AG20443 (cell line): Measurements from ENCODE around the gene CHST11.
A peak's percentile ranks its signal among the peaks of the same experiment; 100 is the strongest.
"Not testable (repeated sequence)": the region's sequence is repeated elsewhere in the genome, so short reads cannot be mapped to it uniquely, and the experiment has no call there.

ENCODE experiments used
- DNase-seq: peaks from one replicate; pipeline ENCODE4 v3.0.0; 2012; ENCODE audit warnings: low spot score, mixed read lengths

The CHST11 gene

DNA sequence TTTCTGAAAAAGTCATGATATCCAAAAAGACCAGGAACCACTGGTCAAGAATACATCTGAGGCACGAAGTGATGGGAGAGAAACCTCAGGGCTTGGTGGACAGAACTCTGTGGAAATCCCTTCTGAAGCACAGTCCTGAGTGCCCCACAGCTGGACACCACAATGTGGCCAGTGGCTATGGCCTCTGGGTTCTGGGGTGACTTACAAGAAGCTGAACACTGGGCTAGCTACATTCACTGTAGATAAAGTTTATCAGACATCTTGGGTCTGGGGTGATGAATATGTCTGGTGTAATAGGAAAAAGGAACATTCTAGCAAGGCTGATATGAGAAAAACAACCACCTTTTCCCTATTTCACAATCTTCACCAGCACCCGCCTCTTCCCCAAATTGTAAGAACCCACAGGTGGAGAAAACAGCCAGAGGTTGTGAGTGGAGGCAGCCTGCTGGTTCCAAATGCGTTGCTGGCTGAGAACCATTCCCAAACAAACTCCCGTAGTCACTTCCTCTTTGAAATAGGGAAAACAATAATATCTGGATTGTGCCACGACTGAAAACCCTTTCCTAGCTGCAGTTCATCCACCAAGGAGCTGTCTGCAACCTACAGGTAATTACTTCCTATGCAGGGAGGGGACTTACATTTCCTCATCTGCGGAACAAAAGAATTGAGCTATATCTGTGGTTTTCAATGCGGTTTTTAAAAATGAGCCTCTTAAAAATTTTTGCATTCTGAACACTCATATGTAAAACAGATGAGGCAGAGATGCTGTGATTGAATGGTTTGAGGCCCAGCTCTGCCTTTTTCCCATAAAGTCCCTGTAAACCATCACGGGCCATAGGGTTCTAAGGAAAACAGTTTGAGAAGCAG lies 307.7 kb downstream of the CHST11 start:
- no peak for DNase-seq

DNA sequence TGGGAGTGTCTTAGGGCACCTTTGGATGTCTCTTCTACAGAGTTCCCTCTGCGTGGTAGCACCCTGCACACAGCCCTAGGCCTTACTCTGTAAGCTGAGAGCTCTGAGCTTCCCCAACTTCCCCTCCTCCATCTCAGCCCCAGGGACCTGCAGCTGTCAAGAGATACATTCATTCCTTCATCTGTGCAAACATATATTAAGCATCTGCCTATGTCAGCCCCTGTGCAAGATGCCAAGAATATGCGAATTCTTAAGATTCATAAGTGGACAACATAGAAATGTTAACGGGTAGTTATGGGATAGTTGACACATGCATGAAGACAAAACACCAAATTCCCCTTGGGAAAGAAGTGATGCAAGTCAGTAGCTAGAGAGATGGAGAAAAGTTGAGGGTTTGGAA lies 310.5 kb downstream of the CHST11 start:
- no peak for DNase-seq

GRCh38 chr12:104768033-104768432 lies 311.3 kb downstream of the CHST11 start:
- DNase-seq: no peak

DNA sequence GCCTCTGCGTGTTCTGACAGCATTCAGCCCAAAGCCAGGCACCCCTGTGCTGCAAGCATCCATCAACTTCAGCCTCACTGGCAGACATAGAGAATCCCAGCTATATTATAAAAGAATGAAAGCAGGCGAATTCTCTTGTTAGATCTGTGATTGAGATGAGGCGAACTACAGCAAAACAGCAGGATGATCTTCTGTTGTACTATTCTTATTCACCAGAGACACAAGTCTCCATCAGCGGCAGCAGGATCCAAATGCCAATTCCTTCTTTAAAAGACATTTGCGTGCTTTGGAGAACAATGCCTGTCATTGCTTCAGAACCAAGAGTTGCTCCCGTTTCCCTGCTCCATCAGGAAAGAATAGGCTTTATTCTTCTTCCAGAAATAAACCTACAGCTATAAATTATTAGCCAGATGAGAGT lies 312.4 kb downstream of the CHST11 start:
- no peak for DNase-seq

DNA sequence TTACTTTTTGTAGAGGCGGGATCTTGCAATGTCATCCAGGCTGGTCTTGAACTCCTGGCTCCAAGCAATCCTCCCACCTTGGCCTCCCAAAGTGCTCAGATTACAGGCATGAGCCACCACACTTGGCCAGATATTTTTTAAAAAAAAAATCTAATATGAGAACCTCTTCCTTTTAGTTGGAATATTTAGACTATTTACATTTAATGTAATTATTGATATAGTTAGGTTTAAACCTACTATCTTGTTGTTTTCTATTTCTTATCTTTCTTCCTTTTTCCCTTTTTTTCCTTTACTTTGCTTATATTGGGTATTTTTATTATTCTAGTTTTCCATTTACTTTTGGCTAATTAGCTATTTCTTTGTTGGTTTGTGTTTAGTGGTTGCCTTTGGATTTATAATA lies 315.6 kb downstream of the CHST11 start:
- no peak for DNase-seq

- no peak for DNase-seq
Measured at GRCh38 chr12:104775731-104776231, 319.0 kb downstream of the CHST11 start.

DNA sequence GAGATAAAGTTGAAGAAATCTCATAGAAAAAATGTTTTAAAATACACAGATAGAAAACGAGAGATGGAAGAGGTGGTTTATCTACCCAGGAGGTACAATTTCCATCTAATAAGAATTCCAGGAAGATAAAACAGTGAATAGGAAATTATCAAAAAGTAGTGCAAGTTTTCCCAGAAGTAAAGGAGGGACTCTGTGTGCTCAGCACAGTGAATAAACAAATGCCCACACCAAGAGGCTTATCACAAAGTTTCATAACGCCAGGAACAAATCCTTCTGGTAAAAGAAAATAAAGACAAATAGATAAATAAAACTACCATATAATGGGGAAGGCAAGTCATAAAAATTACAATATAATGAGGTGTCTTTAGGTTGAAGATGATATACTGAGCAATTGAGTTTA lies 322.4 kb downstream of the CHST11 start:
- no peak for DNase-seq

- no peak for DNase-seq
Measured at GRCh38 chr12:104782296-104782695, 325.5 kb downstream of the CHST11 start.

- DNase-seq: peak; percentile 28
Measured at GRCh38 chr12:104784592-104784991, 327.8 kb downstream of the CHST11 start.

- DNase-seq: no peak
Measured at GRCh38 chr12:104785886-104786285, 329.1 kb downstream of the CHST11 start.

GRCh38 chr12:104786352-104786751 lies 329.6 kb downstream of the CHST11 start:
- DNase-seq: no peak

- no peak for DNase-seq
Measured at GRCh38 chr12:104788840-104789271, 332.1 kb downstream of the CHST11 start.

DNA sequence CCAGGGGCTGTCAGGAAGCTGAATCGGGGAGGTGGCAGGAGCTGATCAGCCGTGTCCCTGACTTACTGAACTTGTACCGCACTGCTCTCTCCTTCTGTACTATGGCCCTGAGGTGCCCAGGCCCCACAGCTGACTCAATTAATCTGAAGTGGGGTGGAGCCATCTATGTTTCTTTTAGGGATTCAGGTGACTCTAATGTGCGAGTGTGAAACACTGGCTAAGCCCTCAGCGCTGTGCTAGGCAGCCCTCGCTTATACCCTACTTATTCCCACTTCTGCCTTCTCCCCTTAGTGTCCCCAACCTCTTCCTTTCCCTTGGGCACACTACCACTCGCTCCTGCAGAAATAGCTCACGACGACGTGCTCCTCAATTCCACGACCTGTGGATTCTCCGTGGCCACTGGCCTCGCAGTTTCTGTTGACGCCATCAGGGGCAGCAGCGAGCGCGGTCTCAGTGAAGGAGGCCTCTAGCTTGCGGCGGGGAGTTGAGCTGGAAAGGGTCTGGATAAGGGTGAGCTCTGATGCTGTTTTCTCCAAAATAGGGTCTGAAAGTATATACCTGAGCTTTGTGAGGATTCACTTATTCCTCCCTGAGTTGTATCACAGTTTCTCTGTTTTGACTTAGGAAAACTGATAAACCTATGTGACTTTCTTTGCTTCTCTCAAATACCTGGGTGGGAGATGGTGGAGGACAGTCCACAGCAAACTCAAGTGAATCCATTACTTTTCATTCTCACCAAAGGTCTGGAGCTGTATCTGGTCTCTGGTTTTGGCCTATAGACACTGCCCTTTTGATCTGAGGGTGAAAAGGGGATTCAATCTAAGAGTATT lies 333.8 kb downstream of the CHST11 start:
- peak; percentile 40 for DNase-seq

GRCh38 chr12:104792570-104792969 lies 335.8 kb downstream of the CHST11 start:
- DNase-seq: peak; percentile 89

DNA sequence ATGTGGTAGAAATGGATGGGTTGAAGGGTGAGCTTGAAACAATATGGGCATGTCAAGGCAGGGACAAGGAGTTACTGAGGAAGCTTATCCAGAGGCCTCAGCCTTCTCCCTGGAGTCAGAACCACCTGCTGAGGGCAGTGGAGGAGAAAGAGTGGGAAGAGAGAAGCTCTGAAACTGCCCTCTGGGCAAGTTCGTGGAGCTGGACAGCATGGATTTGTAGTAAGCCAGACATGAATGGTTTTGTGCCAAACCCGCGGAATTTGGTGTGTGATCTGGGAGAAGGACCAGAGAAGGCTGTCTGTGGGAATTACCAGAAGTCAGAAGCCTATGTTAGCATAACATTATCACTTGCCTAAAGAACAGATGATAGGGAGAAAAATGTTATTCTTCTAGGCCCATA lies 336.5 kb downstream of the CHST11 start:
- peak; percentile 88 for DNase-seq

DNA sequence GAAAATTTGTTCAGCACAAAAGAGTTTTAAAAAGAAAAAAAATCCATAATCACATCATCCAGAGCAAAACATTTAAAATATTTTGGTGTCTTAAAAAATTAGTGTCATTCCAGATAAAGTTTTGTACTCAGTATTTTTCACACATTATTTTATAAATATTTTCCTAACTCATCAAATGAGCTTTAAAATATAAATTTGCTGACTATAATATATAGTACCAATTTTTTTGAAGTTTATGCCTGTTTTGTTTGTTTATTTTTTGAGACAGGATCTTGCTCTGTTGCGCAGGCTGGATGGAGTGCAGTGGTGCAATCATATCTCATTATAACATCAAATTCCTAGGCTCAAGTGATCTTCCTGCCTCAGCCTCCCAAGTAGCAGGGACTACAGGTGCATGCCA lies 337.2 kb downstream of the CHST11 start:
- DNase-seq: no peak

- DNase-seq: no peak
Measured at GRCh38 chr12:104796475-104796862, 339.7 kb downstream of the CHST11 start.

DNA sequence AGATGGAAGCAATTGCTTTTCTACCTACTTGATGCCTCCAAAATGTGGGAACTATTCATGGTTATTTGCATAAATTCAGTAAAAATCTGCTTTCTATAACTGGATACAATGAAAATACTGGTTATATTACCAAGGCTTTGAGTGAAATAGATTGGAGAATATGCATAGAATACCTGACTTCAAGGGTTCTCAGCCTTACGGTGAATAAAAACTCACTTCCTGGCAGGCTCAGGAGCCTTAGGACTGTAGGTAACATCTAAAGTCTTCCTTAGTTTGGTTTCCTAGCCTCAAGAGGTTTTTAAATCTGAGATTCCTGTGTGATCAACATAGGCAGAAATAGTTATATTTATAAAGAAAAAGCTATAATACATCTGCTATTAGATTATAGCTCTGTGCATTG lies 342.7 kb downstream of the CHST11 start:
- DNase-seq: no peak

- DNase-seq: no peak
Measured at GRCh38 chr12:104801005-104801404, 344.3 kb downstream of the CHST11 start.

GRCh38 chr12:104801427-104801826 lies 344.7 kb downstream of the CHST11 start:
- no peak for DNase-seq

DNA sequence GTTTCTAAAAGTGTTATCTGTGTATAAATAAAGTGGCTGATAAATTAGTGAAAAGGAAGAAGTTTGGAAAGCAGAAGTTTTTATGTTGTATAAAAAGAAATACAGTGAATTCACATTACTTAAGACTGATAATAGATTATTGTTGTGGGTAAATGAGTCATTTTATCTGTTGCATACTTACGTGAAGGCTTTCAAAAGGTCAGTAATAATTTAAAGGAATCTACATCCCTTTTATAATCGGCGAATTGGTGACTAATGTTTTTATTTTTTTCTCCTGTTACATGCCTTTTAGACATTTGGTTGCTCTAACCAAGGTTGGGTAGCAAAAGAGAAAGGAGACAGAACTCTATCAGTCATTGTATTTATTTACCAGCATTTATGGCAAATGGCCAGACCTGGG lies 345.5 kb downstream of the CHST11 start:
- DNase-seq: no peak

DNA sequence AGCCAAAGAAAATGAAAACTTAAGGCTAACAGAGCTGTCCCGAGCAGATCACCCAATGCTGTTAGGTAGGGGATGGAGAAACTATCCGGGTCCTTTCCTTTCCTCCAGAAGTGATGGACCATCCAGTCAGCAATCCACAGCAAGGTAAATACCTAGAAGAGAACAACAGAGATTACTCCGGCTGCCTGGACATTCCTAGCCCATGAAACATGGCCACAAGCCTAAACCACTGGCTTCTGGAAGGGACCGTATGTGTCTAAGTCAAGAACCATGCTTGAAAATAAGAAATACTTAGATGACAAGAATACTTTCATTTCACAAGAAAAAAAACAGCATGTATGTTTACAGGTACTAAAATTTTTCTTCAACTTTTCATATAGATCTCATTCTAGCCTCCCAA lies 348.4 kb downstream of the CHST11 start:
- peak; percentile 75 for DNase-seq

GRCh38 chr12:104806194-104806593 lies 349.4 kb downstream of the CHST11 start:
- not testable (repeated sequence) for DNase-seq
